GM18507 (cell line): ENCODE results near the gene MTG1.
"Not testable (repeated sequence)": the region's sequence is repeated elsewhere in the genome, so short reads cannot be mapped to it uniquely, and the experiment has no call there.

ENCODE experiments used
- DNase-seq: peaks from one replicate; pipeline ENCODE4 v3.0.0; 2011; ENCODE audit warnings: low read depth; ENCODE audit not compliant: insufficient read length; ENCODE audit errors: extremely low spot score
- FAIRE-seq: peaks from 2 replicates; lab custom pipeline; 2011; peaks lifted over from hg19 to GRCh38; lab: Jason Lieb, UNC

MTG1 gene

DNA sequence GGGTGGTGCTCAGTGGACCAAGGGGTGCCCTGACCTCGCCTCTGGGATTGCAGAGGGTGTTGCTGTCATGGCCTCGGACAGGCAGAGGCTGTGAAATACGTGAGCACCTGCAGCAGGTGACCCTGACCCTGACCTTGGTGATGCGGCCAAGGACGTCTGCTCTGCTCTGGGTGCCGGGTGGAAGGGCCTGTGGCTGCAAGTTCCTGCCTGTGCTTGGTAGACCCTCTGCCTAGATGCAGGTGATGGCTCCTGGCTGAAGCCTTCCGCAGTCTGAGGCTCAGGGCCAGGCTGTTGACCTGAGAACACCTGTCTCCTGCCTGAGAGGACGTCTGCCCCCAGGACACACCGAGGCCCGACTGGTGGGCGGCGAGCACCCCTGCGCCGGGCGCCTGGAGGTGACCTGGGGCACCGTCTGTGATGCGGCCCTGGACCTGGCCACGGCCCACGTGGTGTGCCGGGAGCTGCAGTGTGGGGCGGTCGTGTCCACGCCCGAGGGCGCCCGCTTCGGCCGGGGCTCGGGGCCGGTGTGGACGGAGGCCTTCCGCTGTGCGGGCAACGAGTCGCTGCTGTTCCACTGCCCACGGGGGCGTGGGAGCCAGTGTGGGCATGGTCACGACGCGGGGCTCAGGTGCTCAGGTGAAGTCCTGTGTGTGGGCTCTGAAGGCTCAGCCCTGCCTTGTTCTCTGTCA, 64.2 kb downstream of the MTG1 start:
- FAIRE-seq, result no peak

DNA sequence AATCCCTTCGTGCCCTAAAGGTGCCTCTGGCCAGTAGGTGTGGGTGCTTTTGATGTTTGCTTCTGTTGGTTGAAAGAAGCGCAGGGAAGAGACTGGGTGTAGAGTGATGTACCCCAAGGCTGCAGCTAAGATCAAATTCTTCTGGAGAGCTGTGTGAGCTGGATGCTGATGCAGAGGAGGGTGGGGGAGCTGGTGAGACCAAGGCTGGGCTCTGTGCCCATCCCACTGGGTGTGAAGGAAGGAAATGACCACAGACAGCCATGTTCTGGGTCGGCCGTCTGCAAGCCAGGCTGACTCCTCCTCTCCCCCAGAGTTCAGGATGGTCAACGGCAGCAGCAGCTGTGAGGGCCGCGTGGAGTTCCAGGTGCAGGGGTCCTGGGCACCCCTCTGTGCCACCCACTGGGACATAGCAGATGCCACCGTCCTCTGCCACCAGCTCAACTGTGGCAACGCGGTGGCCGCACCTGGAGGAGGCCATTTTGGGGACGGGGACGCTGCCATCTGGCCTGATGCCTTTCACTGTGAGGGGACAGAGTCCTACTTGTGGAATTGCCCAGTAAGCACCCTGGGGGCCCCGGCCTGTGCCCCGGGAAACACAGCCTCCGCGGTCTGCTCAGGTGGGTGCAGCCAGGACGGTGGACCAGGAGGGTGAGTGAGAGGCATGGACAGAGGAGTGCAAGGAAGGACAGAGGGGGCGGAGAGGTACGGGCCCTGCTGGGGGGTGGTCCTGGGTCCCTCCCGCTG, 64.9 kb downstream of the MTG1 start:
- FAIRE-seq, result no peak
- no peak for DNase-seq

More for the DNA sequence above, 64.2 kb downstream of the MTG1 start:
- DNase-seq, result no peak

DNA sequence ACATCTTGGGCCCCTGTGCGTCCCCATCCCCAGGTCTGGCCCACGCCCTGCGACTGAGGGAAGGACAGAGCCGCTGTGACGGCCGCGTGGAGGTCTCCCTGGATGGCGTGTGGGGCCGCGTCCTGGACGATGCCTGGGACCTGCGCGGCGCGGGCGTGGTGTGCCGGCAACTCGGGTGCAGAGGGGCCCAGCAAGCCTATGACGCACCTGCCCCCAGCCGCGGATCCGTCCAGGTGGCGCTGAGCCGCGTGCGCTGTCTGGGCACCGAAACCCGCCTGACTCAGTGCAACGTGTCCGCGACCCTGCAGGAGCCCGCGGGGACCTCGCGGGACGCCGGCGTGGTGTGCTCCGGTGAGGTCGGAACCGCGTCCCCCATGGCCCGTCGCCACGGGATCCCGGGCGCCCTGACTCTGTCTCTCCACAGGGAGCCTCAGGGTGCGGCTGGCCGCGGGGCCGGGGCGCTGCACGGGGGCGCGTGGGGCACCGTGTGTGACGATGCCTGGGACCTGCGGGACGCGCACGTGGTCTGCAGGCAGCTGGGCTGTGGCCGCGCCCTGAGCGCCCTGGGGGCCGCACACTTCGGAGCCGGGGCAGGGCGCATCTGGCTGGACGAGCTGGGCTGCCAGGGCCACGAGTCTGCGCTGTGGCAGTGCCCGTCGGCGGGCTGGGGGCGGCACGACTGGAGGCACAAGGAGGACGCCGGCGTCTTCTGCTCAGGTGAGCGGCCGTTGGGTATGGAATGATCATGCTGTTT, 65.7 kb downstream of the MTG1 start:
- DNase-seq (no peak), FAIRE-seq (no peak)

DNA sequence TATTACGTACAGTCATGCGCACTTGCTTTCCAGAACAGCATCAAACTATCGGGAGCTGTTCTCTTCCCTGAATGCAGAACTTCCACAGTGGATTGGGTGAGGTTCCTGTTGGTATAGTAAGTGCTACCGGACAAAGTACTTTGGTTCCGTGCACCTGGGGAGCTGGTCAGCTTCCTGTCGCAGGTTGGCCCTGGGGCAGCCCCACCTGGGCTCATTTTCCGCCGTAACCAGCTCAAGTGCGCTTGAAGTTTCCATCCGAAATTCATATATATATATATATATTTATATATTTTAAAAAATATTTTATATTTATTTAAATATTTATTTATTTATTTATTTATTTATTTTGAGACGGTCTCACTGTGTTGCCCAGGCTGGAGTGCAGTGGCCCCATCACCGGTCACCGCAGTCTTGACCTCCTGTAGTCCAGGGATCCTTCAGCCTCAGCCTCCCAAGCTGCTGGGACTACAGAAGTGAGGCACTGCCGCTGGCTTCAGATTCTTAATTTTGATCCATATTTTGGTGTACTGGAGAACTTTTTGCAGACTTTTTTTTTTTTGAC, 66.3 kb downstream of the MTG1 start:
- FAIRE-seq (no peak), DNase-seq (no peak)

DNA sequence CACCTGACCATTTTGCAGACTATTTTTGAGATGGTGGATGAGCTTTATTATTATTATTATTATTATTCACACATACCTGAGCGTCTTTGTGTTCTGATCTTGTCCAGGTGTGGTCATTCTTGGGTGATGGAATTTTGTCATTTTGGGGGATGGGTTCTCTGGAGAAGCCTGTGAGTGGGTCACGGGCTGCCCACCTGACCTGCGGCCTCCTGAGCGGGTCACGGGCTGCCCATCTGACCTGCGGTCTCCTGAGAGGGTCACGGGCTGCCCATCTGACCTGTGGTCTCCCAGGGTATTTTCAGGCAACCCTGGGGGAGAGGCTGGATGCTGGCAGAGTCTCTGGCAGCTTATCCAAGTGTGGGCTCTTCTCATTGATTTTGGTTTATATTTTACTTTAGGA, 67.1 kb downstream of the MTG1 start:
- DNase-seq (no peak), FAIRE-seq (no peak)

DNA sequence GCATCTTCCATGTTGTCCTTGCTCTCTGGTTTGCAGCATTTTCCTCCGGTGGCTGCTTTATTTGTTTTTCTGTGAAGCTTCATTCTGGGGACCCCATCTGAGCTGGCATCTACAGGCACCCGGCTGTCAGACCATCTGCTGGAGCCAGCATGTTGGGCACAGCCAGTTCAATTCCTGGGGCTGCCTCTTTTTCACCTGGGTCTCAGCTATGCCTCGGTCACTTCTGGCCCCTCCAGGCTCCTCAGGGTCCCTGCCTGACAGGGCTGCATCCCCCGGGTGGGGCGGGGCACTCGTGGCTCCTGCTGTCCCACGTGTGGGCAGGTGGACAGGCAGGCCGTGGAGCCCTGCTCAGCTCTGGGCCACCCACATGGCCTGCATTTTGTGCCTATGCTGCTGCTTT, 67.9 kb downstream of the MTG1 start:
- FAIRE-seq, result no peak
- no peak for DNase-seq

DNA sequence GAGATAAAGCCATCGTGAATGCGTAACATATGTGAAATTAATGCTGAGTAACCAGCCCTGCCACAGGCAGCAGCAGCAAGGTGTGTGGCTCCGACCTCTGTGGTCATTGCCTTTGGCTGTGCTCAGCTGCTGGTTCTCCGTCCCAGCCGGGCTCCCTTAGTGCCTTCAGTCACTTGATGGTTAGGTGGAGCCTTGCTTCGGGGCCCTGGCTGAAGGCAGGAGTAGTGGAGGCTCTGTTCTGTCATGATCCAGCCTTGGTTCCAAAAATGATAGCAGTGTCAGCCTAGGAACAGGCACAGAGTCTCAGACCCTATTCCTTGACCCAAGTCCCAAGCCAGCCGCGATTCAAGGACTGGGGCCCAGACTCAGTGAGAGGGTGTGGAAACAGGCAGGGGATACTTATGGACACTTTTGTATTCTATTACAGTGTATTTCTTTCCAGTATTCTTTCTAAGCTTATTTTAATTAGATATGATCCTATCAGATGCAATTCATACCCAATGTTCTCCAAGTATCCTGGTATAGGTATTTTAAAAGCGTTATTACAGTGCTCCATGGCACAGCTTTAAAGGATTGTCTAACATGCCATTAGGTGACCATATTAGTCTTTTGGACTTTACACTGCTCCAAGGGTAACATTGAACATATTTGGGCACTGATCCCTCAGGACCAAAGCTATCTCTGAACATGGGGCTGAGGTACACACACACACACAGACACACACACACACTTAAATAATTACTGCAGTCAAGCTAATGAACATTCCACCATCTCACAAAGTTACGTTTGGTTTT, 68.8 kb downstream of the MTG1 start:
- DNase-seq (no peak), FAIRE-seq (no peak)

DNA sequence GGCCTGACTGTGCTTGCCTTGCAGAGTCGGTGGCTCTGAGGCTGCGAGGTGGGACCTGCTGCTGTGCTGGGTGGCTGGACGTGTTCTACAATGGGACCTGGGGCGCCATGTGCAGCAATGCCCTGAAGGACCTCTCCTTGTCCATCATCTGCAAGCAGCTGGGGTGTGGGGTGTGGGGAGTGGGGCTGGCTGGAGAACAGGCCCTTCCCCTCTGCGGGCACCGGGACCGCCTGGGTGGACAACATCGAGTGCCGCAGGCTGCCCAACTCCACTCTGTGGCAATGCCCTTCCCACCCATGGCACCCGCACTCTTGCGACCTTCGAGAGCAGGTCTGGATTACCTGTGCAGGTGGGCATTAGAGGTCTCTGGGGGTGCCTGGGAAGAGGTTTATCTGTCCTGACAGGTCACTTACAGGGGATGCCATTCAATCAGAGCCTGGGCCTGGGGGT, 70.7 kb downstream of the MTG1 start:
- FAIRE-seq, result no peak
- DNase-seq, result no peak

DNA sequence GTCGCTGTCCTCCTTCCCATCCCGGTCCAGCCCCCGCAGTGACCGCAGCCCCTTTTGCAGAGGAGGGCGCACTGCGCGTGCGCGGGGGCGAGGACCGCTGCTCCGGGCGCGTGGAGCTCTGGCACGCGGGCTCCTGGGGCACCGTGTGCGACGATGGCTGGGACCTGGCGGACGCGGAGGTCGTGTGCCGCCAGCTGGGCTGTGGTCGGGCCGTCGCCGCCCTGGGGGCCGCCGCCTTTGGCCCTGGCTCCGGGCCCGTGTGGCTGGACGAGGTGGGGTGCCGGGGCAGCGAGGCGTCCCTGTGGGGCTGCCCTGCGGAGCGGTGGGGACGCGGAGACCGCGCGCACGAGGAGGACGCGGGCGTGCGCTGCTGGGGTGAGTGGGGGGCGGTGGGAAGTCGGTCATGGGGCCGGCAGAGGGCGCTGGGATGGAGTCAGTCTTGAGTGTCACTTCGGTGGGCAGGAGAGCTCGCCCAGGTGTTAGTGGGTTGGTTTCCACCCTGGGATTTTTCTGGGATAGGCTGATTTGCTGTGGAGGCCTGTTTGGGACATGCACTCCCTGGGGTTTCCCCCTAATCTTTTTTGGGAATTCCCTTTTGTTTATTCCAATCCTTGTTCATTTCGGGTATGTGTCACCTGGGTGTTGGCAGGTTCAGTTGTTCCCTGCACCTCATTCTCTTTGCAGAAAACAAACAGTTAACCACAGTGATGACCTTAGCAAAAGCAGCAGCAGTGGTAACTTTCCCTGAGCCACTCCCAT, 71.4 kb downstream of the MTG1 start:
- DNase-seq, result no peak

DNA sequence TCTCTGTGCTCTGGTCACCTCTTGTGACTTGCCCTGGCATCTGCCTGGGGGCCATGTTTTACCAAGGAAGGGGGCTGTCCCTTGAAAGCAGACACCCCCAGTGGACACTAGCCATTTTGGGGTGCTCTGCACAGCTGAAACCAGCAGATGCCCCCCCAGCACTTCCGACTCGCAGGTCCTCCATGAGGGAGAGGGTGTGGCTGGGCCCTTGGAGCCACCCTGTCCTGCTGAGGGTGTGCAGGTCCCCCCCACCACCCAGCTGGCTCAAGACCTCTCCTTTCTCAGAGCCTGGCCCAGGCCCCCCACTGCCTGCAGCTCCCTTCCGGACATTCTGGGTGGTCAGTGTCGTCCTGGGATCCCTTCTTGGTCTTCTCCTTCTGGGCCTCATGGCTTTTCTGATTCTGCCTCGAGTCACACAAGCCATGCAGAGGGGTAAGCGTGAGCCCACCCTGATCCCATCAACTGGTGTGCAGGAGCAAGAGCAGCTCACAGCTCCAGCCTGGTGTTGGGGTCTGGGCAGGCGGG, 72.1 kb downstream of the MTG1 start:
- no peak for DNase-seq
- no peak for FAIRE-seq

More for the DNA sequence above, 71.4 kb downstream of the MTG1 start:
- no peak for FAIRE-seq

DNA sequence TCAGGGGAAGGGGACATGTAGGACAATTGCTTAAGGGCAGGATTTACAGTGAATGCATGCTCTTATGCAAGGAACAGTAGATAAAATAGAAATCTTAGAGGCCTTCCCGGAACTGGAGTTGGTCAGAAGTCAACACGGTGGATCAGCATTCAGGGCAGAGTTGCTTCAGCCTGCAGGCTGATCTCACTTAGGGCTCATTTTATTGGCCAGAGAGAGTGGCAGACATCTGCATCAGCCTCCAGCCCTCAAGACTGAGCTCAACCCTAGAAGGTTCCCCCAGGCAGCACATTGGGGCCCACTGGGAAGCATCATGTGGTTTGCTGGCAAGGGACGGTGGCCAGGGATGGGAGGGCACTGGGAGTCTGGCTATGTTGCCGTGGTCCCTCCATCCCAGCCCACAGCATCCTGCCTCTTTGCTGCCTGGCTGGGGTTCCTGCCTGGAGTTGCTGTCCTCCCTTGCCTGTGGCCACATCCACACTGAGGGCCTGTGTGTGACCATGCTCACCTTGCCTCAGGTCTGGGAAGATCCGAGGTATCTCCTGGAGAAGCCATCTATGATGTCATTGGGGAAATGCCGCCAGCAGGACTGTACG, 72.8 kb downstream of the MTG1 start:
- no peak for DNase-seq
- FAIRE-seq, result no peak

DNA sequence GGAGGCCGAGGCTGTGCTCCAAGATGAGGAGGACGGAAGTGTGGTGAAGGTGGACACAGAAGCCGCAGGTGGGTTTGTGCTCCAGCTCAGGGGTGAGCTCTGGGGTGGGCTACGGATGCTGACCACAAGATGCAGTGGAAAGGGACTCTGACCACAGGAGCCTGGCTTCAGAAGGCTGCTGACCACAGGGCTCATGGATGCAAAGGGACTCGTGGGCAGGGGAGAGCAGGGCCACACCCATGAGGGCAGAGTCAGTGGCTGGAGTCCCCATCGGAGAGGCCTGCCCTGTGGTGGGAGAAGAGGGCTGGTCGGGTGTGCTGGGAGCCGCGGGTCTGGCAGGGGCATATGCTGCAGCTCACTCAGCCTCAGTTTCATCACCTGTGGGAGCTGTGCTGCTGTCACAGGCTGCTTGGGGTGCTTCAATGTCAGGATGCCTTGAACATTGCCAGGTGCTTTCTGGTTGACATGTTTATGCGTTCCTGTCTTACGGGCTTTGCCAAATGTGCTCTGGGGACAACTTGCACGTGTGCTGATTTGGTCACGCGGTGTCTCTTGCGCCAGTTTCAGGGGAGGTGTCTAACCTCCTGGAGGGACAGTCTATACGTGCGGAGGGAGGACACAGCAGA, 73.4 kb downstream of the MTG1 start:
- FAIRE-seq (no peak), DNase-seq (no peak)

DNA sequence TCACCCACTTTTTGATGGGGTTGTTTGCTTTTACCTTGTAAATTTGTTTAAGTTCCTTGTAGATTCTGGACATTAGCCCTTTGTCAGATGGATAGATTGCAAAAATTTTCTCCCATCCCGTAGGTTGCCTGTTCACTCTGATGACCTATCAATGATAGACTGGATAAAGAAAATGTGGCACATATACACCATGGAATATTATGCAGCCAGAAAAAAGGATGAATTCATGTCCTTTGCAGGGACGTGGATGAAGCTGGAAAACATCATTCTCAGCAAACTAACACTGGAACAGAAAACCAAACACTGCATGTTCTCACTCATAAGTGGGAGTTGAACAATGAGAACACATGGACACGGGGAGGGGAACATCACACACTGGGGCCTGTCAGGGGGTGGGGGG, 75.2 kb downstream of the MTG1 start:
- not testable (repeated sequence) for DNase-seq, FAIRE-seq

DNA sequence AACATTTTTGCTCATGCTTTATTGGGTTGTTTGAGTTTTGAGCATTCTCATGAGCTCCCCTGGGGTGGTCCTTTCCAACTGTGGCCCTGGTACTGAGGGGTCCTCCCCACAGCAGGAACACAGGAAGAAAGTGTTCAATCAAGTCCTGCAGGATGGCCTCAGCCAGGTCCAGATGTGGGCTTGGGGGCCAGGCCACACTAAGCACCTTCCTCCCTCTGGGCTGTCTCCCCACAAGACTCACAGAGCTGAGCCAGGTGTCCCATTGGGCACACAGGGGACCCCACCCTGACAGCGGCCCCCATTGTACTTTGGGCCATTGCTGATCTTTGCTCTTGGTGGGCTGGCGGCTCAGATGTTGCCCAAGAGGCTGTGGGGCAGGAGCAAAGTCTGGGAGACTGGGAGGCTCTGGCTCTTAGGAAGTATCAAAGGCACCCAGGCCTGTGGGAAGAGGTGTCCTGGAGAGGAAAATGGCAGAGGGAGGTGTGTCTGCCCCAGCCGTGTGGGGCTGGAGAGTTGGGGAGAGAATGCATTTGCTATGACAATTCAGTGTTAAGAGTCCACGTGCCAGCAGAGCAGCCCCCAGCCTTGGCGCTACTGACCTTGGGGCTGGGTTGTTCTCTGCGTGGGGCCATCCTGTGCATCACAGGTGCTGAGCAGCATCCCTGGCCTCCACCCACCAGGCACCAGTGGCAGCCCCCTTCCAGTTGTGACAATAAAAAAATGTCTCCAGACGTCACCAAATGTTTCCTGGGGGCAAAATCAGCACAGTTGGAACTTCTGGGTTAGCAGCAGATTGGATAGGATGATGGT, 77.5 kb downstream of the MTG1 start:
- DNase-seq (no peak), FAIRE-seq (no peak)
